GM21717 (cell line): ENCODE data around the gene NMT1.

Experiments used
- ATAC-seq: cut with Tn5 transposase; IDR thresholded peaks from one replicate; pipeline ENCODE4 v1.9.1; 2021; ENCODE audit warnings: mild to moderate bottlenecking, moderate library complexity; ENCODE audit not compliant: unreplicated experiment

Gene NMT1

GRCh38 chr17:45132572-45133463 is 71.7 kb downstream of the NMT1 start:
- no peak for ATAC-seq

- peak; percentile 76 for ATAC-seq
Observed at GRCh38 chr17:45135192-45135977, 74.3 kb downstream of the NMT1 start, which contains the start of gene ACBD4. TSS of gene ACBD4 (plus strand) at chr17:45135687. CDS start at chr17:45136145, 458 bp downstream.

GRCh38 chr17:45135978-45136791 is 75.1 kb downstream of the NMT1 start:
- ATAC-seq, result no peak

GRCh38 chr17:45136846-45137560 is 75.9 kb downstream of the NMT1 start:
- no peak for ATAC-seq

- ATAC-seq, result no peak
Observed at GRCh38 chr17:45137561-45138305, 76.6 kb downstream of the NMT1 start.

GRCh38 chr17:45138911-45139532 is 77.9 kb downstream of the NMT1 start:
- no peak for ATAC-seq

GRCh38 chr17:45139533-45139920 is 78.4 kb downstream of the NMT1 start:
- ATAC-seq, result no peak

GRCh38 chr17:45143094-45143670 is 82.1 kb downstream of the NMT1 start:
- no peak for ATAC-seq

- no peak for ATAC-seq
Observed at GRCh38 chr17:45143767-45144198, 82.7 kb downstream of the NMT1 start.

- ATAC-seq, result no peak
Observed at GRCh38 chr17:45144199-45145034, 83.3 kb downstream of the NMT1 start.

- no peak for ATAC-seq
Observed at GRCh38 chr17:45145035-45145389, 83.9 kb downstream of the NMT1 start.

GRCh38 chr17:45146166-45146565 is 85.0 kb downstream of the NMT1 start:
- ATAC-seq, result no peak

GRCh38 chr17:45146592-45146889 is 85.4 kb downstream of the NMT1 start:
- no peak for ATAC-seq

- peak; percentile 5 for ATAC-seq
Observed at GRCh38 chr17:45146890-45147580, 85.9 kb downstream of the NMT1 start.

GRCh38 chr17:45147581-45148182 is 86.6 kb downstream of the NMT1 start:
- peak; percentile 32 for ATAC-seq

- ATAC-seq, result peak; percentile 54
Observed at GRCh38 chr17:45148183-45149036, 87.3 kb downstream of the NMT1 start, which contains the start of gene HEXIM1. TSS of gene HEXIM1 (plus strand) at chr17:45148475. CDS start at chr17:45149191, 716 bp downstream.
